A673 (cell line): ENCODE results near the gene MAN1B1. TPM values are rescaled to one million over a fixed set of nuclear protein-coding genes. Genes with fewer than 3 reads are reported as not detected.

Experiments
- BruUV-seq: library from RNA; stranded (reverse); fragments of 400-500 nt; replicated peaks from 2 replicates; lab custom pipeline; 2021; lab: Mats Ljungman, UMichigan
- CTCF ChIA-PET: fragments of 300-600 bp; sonication (Branson Sonifier 250); formaldehyde crosslinking; loops from one replicate; lab custom pipeline; 2022; ENCODE audit warnings: antibody characterized with exemption; lab: Charles Lee
- POLR2A ChIA-PET: fragments of 300-600 bp; sonication (Branson Sonifier 250); formaldehyde crosslinking; loops from one replicate; lab custom pipeline; 2022; ENCODE audit warnings: antibody characterized with exemption; ENCODE audit not compliant: low non-redundant PET; lab: Charles Lee
- DNase-seq: peaks from one replicate; pipeline ENCODE4 v3.0.0-alpha.2; 2015; ENCODE audit warnings: low spot score
- H3K27ac ChIP-seq: fragments of 200-600 bp; sonication (generic); 2 replicates; pipeline ENCODE4 v1.5.1; 2016; ENCODE audit warnings: mixed run types, low read depth, mild to moderate bottlenecking, mixed read lengths, antibody characterized with exemption, low read length; ENCODE audit not compliant: poor library complexity, severe bottlenecking
- H3K27me3 ChIP-seq: fragments of 200-600 bp; sonication (generic); replicated peaks from 2 replicates; pipeline ENCODE4 v1.6.1; 2017; ENCODE audit warnings: mixed run types, low read depth, mild to moderate bottlenecking, mixed read lengths, antibody characterized with exemption, low read length; ENCODE audit not compliant: insufficient read depth, poor library complexity
- H3K36me3 ChIP-seq: fragments of 200-600 bp; sonication (generic); 2 replicates; pipeline ENCODE4 v1.6.1; 2016; ENCODE audit warnings: mixed run types, mild to moderate bottlenecking, mixed read lengths, antibody characterized with exemption, low read length; ENCODE audit not compliant: insufficient read depth, poor library complexity, severe bottlenecking
- H3K4me1 ChIP-seq: fragments of 200-600 bp; sonication (generic); 2 replicates; pipeline ENCODE4 v1.6.1; 2017; ENCODE audit warnings: mixed run types, mild to moderate bottlenecking, mixed read lengths, antibody characterized with exemption, low read length; ENCODE audit not compliant: insufficient read depth, poor library complexity, severe bottlenecking
- H3K4me3 ChIP-seq: fragments of 200-600 bp; sonication (generic); 2 replicates; pipeline ENCODE4 v1.5.1; 2016; ENCODE audit warnings: low read depth, mixed run types, mild to moderate bottlenecking, mixed read lengths, low read length; ENCODE audit not compliant: poor library complexity, severe bottlenecking
- H3K9me3 ChIP-seq: fragments of 200-600 bp; sonication (generic); 2 replicates; pipeline ENCODE4 v1.6.1; 2016; ENCODE audit warnings: mixed run types, low read depth, mild to moderate bottlenecking, mixed read lengths, antibody characterized with exemption, low read length; ENCODE audit not compliant: poor library complexity, severe bottlenecking
- CTCF ChIP-seq: fragments of 300-800, 200-600 bp; sonication (generic); conservative IDR thresholded peaks from 2 replicates; pipeline ENCODE4 v1.5.1; 2017; ENCODE audit warnings: low read depth, mild to moderate bottlenecking, antibody characterized with exemption, low read length, moderate library complexity, mixed read lengths
- EZH2 ChIP-seq: fragments of 200-600 bp; sonication (generic); IDR thresholded peaks from 2 replicates; pipeline ENCODE4 v1.6.1; 2017; ENCODE audit warnings: borderline replicate concordance, low read depth, mild to moderate bottlenecking, mixed read lengths, antibody characterized with exemption, low read length; ENCODE audit not compliant: poor library complexity, severe bottlenecking
- intact Hi-C: fragments of 100-400 bp; cut with micrococcal nuclease; formaldehyde crosslinking; loops from one replicate; pipeline ENCODE4 v1.10.0; 2022; ENCODE audit not compliant: unreplicated experiment
- total RNA-seq: library from RNA; stranded (reverse); gene quantifications from 2 replicates; pipeline ENCODE4 v1.2.3, GENCODE V29; 2021

Gene MAN1B1
- total RNA-seq, 1 experiment from 2014 or later = 48.6 TPM

GRCh38 chr9:137087409-137087925 lies 682 bp downstream of the MAN1B1 start:
- peak overlapping the region; percentile 79 for H3K27ac ChIP-seq

GRCh38 chr9:137088121-137088520 lies 1.3 kb downstream of the MAN1B1 start:
- Histone ChIP-seq H3K27ac (no peak overlapping the region), H3K36me3 (no peaks in the 10 kb centered on the region), H3K27me3 (no peaks in the 10 kb centered on the region), H3K9me3 (no peaks in the 10 kb centered on the region), H3K4me3 (peak overlapping the region; percentile 67), H3K4me1 (peaks cover 23% of the 10 kb centered on the region)
- ChIA-PET CTCF (interaction anchor here (0.6 kb wide), 1 partner anchor 18 kb away, joined by 6 read pairs; the partner anchor contains the start of gene SAPCD2), POLR2A (no interaction called here)
- no peak for TF ChIP-seq CTCF
- TF ChIP-seq EZH2 = no peak
- intact Hi-C loops = no loop called here
- BruUV-seq = TSS peak; percentile 35
- DNase-seq = no peak

More at GRCh38 chr9:137087409-137087925, 682 bp downstream of the MAN1B1 start:
- no peaks in the 10 kb centered on the region for H3K27me3 ChIP-seq
- CTCF ChIA-PET = interaction anchor here (0.6 to 1.3 kb wide), 5 partner anchors 17 to 149 kb away, joined by 3 to 6 read pairs (median 3); partner anchors contain the start of gene SAPCD2
- H3K4me1 ChIP-seq = peaks cover 25% of the 10 kb centered on the region
- no peaks in the 10 kb centered on the region for H3K9me3 ChIP-seq
- no peak for DNase-seq
- POLR2A ChIA-PET = interaction anchor here (0.6 kb wide), 1 partner anchor 147 kb away, joined by 4 read pairs; no protein-coding TSS in a partner anchor
- TF ChIP-seq EZH2 = no peak
- no peak for TF ChIP-seq CTCF
- intact Hi-C loops = no loop called here
- no TSS peak for BruUV-seq
- peak overlapping the region; percentile 67 for H3K4me3 ChIP-seq
- H3K36me3 ChIP-seq = no peaks in the 10 kb centered on the region

- DNase-seq = no peak
- H3K36me3 ChIP-seq = no peaks in the 10 kb centered on the region
- TF ChIP-seq CTCF = no peak
- intact Hi-C loops = no loop called here
- H3K4me1 ChIP-seq = peaks cover 15% of the 10 kb centered on the region
- H3K27me3 ChIP-seq = no peaks in the 10 kb centered on the region
- no peaks in the 10 kb centered on the region for H3K9me3 ChIP-seq
- no peak overlapping the region for H3K27ac ChIP-seq
- H3K4me3 ChIP-seq = no peak overlapping the region
- BruUV-seq = no TSS peak
- ChIA-PET POLR2A (no interaction called here), CTCF (interaction anchor here (0.6 kb wide), 1 partner anchor 43 kb away, joined by 4 read pairs; no protein-coding TSS in a partner anchor)
Measured at GRCh38 chr9:137089232-137089947, 2.6 kb downstream of the MAN1B1 start.
